GOT3 (cell line): Measurements from ENCODE around the gene TMEM273.

Experiments used
- DNase-seq: peaks from one replicate; lab custom pipeline; 2025; ENCODE audit warnings: mixed read lengths; lab: John Stamatoyannopoulos, UW

The TMEM273 gene

GRCh38 chr10:49175587-49176309 lies 12.4 kb downstream of the TMEM273 start:
- no peak for DNase-seq

GRCh38 chr10:49174926-49175500 lies 13.2 kb downstream of the TMEM273 start:
- no peak for DNase-seq

- no peak for DNase-seq
Measured at GRCh38 chr10:49174261-49174925, 13.8 kb downstream of the TMEM273 start.

GRCh38 chr10:49173853-49174252 lies 14.3 kb downstream of the TMEM273 start:
- no peak for DNase-seq

- no peak for DNase-seq
Measured at GRCh38 chr10:49173201-49173772, 14.9 kb downstream of the TMEM273 start.

- no peak for DNase-seq
Measured at GRCh38 chr10:49172777-49173132, 15.4 kb downstream of the TMEM273 start.

GRCh38 chr10:49172061-49172776 lies 16.0 kb downstream of the TMEM273 start:
- DNase-seq: no peak

GRCh38 chr10:49171326-49172060 lies 16.7 kb downstream of the TMEM273 start:
- no peak for DNase-seq

GRCh38 chr10:49170632-49171325 lies 17.4 kb downstream of the TMEM273 start:
- DNase-seq: no peak

- no peak for DNase-seq
Measured at GRCh38 chr10:49169776-49170175, 18.4 kb downstream of the TMEM273 start.

GRCh38 chr10:49168831-49169500 lies 19.2 kb downstream of the TMEM273 start:
- DNase-seq: no peak

GRCh38 chr10:49168171-49168540 lies 20.0 kb downstream of the TMEM273 start:
- no peak for DNase-seq

- no peak for DNase-seq
Measured at GRCh38 chr10:49167425-49168170, 20.6 kb downstream of the TMEM273 start.

GRCh38 chr10:49166484-49167400 lies 21.4 kb downstream of the TMEM273 start:
- DNase-seq: no peak

GRCh38 chr10:49165821-49166483 lies 22.2 kb downstream of the TMEM273 start:
- no peak for DNase-seq

GRCh38 chr10:49165259-49165658 lies 22.9 kb downstream of the TMEM273 start:
- no peak for DNase-seq

- DNase-seq: no peak
Measured at GRCh38 chr10:49164559-49165188, 23.5 kb downstream of the TMEM273 start.

- DNase-seq: no peak
Measured at GRCh38 chr10:49163741-49164140, 24.4 kb downstream of the TMEM273 start.
